Lower leg skin (tissue), 3 donors: ENCODE results near the gene RNF31.

Experiments
- CTCF ChIP-seq, 3 donors: fragments of 450-650 bp; IDR thresholded peaks; one replicate each; pipeline ENCODE4 v1.5.1; 2016; ENCODE audit warnings: antibody characterized with exemption in 3 of 3, mild to moderate bottlenecking in 3 of 3, moderate library complexity in 2 of 3
- POLR2A ChIP-seq, 2 donors: fragments of 450-650 bp; IDR thresholded peaks; one replicate each; pipeline ENCODE4 v1.6.1; 2016 to 2017; ENCODE audit warnings: antibody characterized with exemption in 2 of 2, mild to moderate bottlenecking in 1 of 2, moderate library complexity in 1 of 2

- TF ChIP-seq POLR2A (IDR thresholded peaks at IDR 0.05): no peak
- TF ChIP-seq CTCF (IDR thresholded peaks at IDR 0.05): no peak
Measured at GRCh38 chr14:24182110-24182882, 35.0 kb downstream of the RNF31 start.
